ENCODE data around the gene MACROD1. TPM values are rescaled to one million over a fixed set of nuclear protein-coding genes. Genes with fewer than 3 reads are reported as not detected.

MACROD1 gene
- total RNA-seq, 2 donors from 2014 or later: 24.7 to 65.4 TPM

DNA sequence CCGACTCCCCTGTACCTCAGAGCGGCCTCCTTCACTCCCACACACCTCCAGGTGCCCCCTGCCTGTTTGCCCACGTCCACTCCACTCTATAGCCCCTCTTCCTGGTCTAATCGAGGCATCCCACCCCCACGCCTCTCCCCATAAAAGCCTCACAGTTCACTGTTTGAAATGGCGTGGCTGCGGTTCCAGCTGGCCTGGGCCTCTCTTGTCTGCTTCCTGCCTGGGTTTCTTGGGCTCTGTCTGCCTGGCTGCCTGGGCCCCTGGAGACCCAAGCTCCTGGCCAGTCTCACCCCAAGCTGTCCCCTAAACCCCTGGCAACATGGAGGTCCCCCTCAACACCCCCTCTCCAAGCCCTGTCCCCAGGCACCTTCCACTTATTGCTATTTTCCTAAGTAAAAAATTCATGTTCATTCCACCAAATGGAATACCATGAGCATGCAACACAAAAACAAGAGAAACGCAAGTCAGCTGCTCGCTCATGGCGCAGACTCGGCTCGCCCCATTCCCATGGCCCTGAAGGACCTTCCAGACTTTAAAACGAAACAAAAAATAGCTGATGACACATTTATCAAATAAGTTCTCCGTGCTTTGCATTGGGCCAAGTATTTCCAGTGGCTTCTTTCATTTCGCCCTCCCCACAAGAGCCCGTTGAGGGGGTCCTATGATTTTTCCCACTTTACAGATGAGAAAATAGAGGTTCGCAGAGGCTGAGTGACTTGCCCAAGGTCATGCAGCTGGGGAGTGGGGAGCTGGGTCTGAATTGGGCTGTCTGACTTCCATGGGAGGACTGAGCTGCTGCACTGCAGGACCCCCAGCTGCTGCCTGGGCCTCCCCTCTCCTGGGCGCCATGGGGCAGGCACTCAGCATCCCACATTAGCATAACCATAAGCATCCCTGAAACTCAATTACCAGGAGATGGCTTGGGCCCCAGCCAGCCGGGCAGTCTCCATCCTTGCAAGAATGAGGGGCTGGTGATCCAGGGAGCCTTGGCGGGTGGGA is 141.9 kb downstream of the MACROD1 start:
- Histone ChIP-seq H3K4me1 (peaks cover 15% of the 10 kb centered on the region), H3K27me3 (no peaks in the 10 kb centered on the region), H3K27ac (peak overlapping the region in 1 of 4 donors; percentile 11), H3K4me3 (no peak overlapping the region), H3K9me3 (no peaks in the 10 kb centered on the region), H3K36me3 (replicated peaks in 1 of 2; ENCODE audit: insufficient read depth in 1 of 2, low read depth in 2 of 2) (no peaks in the 10 kb centered on the region)
- 87 to 93% methylated on average over 19 to 20 of the region's 20 CpGs for WGBS, 2 donors
- TF ChIP-seq POLR2A (IDR thresholded peaks at IDR 0.05): no peak
- TF ChIP-seq, protein P1, sequence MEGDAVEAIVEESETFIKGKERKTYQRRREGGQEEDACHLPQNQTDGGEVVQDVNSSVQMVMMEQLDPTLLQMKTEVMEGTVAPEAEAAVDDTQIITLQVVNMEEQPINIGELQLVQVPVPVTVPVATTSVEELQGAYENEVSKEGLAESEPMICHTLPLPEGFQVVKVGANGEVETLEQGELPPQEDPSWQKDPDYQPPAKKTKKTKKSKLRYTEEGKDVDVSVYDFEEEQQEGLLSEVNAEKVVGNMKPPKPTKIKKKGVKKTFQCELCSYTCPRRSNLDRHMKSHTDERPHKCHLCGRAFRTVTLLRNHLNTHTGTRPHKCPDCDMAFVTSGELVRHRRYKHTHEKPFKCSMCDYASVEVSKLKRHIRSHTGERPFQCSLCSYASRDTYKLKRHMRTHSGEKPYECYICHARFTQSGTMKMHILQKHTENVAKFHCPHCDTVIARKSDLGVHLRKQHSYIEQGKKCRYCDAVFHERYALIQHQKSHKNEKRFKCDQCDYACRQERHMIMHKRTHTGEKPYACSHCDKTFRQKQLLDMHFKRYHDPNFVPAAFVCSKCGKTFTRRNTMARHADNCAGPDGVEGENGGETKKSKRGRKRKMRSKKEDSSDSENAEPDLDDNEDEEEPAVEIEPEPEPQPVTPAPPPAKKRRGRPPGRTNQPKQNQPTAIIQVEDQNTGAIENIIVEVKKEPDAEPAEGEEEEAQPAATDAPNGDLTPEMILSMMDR (IDR thresholded peaks at IDR 0.05): no peak
- intact Hi-C loops (cut with DNase I): no loop called here
- DNase-seq (no peak), ATAC-seq (no peak)

DNA sequence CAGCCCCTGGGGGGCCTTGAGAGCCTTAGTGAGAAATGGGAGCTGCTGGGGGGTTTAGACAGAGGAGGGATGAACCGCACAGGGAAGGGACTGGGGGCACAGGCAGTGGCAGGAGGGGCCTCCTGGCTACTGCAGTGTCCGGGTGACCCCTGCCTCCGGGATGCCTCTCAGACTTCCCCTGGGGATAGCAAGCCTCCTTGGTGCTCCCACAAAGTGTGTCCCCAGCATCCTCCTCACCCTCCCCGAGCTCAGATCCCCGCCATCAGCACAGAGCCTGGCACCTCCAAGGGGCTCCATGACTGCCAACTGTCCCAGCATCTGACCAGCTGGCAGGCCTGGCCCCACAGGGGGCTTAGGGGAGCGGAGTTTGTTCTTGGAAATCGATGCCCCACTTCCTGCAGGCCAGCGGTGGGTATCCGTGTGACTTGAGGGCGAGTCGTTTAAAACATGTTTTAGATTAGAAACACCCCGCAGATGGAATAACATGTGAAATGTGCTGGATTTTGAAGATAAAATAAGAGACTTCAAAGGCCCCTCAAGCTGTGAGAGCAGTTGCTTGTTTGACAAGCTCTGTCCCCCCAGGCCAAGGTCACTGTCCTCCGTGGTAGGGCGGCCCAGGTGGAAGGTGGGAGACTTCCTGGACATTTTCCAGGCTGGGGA is 143.7 kb downstream of the MACROD1 start:
- ATAC-seq: no peak
- H3K9me3 ChIP-seq: no peaks in the 10 kb centered on the region
- DNase-seq: no peak
- WGBS, 2 donors: 82 to 85% methylated on average over 14 of the region's 14 CpGs
- no peak overlapping the region for H3K4me3 ChIP-seq
- peaks cover 26% of the 10 kb centered on the region for H3K4me1 ChIP-seq
- H3K36me3 ChIP-seq (replicated peaks in 1 of 2; ENCODE audit: insufficient read depth in 1 of 2, low read depth in 2 of 2): no peaks in the 10 kb centered on the region
- intact Hi-C loops (cut with DNase I): no loop called here
- no peak overlapping the region for H3K27ac ChIP-seq
- H3K27me3 ChIP-seq: no peaks in the 10 kb centered on the region
- no peak for TF ChIP-seq POLR2A (IDR thresholded peaks at IDR 0.05)
- TF ChIP-seq, protein P1 (IDR thresholded peaks at IDR 0.05): no peak

DNA sequence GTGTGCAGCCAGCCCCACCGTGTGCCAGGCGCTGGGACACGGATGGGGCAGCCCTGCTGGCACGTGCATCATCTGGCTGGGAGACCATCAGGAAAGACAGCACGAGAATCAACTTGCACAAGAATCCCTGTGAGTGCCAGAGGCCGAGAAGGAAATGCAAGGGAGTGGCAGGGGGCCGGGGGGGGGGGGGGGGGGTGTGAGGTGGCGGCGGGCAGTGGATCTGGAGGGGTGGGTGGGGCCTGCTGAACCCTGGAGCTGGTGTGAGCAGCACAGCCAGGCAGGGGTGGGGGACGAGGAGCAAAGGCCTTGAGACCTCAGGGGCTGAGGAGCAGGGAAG is 144.2 kb downstream of the MACROD1 start:
- H3K9me3 ChIP-seq: no peaks in the 10 kb centered on the region
- WGBS, 2 donors: 66 to 91% methylated on average over 3 to 8 of the region's 10 CpGs
- no peaks in the 10 kb centered on the region for H3K27me3 ChIP-seq
- intact Hi-C loops (cut with DNase I): no loop called here
- TF ChIP-seq, protein P1 (IDR thresholded peaks at IDR 0.05): no peak
- no peak for TF ChIP-seq POLR2A (IDR thresholded peaks at IDR 0.05)
- H3K36me3 ChIP-seq (replicated peaks in 1 of 2; ENCODE audit: insufficient read depth in 1 of 2, low read depth in 2 of 2): no peaks in the 10 kb centered on the region
- H3K27ac ChIP-seq: no peak overlapping the region
- ATAC-seq: no peak
- H3K4me3 ChIP-seq: no peak overlapping the region
- peaks cover 26% of the 10 kb centered on the region for H3K4me1 ChIP-seq
- no peak for DNase-seq

DNA sequence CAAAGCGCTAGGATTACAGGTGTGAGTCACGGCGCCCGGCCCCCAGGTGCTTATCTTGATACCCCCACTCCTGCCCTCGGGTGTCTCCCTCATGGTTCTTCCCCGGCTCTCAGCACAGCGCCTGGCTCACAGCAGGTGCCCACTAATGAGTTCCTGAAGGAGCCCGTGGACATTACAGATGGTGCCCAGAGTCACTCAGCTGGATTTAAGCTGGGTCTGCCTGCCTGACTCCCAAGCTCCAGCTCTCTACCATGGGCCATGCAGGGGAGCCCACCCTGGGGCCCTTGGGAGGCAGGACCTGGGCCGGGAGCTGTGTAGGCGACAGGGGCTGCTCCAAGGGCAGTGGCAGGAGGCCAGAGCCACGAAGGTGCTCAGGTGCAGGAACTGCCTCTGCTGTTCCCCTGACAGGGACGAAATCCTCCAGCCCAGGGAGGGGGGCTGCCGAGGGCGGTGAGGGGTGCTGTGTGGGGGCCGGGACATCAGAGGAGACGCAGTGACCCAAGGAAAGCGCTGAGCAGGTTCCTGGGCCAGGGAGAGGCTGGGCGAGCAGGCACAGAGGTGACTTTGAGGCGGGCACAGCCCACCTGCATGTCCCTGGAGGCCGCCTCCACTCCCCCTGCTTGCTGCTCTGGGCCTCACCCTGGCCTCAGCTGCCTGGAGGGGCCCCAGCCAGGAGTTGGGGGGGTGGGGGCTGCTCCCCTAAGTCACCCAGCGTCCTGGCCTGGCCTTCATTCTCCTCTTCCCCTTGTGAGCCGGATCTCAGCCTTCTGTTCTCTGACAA is 144.7 kb downstream of the MACROD1 start:
- H3K4me3 ChIP-seq: no peak overlapping the region
- no peak overlapping the region for H3K27ac ChIP-seq
- no peaks in the 10 kb centered on the region for H3K27me3 ChIP-seq
- intact Hi-C loops (cut with DNase I): no loop called here
- DNase-seq (no peak), ATAC-seq (no peak)
- no peaks in the 10 kb centered on the region for H3K36me3 ChIP-seq (replicated peaks in 1 of 2; ENCODE audit: insufficient read depth in 1 of 2, low read depth in 2 of 2)
- peaks cover 26% of the 10 kb centered on the region for H3K4me1 ChIP-seq
- H3K9me3 ChIP-seq: no peaks in the 10 kb centered on the region
- WGBS, 2 donors: 82 to 88% methylated on average over 6 to 20 of the region's 22 CpGs
- TF ChIP-seq POLR2A (IDR thresholded peaks at IDR 0.05): no peak
- TF ChIP-seq, protein P1 (IDR thresholded peaks at IDR 0.05): no peak
